Right cardiac atrium (tissue), 5 donors: ENCODE data around the gene DTNB. TPM values are rescaled to one million over a fixed set of nuclear protein-coding genes. Genes with fewer than 3 reads are reported as not detected.
"Not testable (repeated sequence)": the region's sequence is repeated elsewhere in the genome, so short reads cannot be mapped to it uniquely, and the experiment has no call there.

Experiments
- ATAC-seq, 2 donors: fragments of 200-7000 bp; cut with Tn5 transposase; one replicate each; pipeline versions ENCODE4 v1.8.0 to v1.9.1; 2020; ENCODE audit warnings: moderate library complexity in 2 of 2, mild to moderate bottlenecking in 1 of 2
- DNase-seq, 3 donors: peaks; one replicate each; pipeline ENCODE4 v3.0.0-alpha.2; 2020
- H3K27ac ChIP-seq: one replicate; pipeline ENCODE4 v1.5.1; 2013; ENCODE audit warnings: mild to moderate bottlenecking, low read length, control low read depth, moderate library complexity
- H3K27me3 ChIP-seq: one replicate; pipeline ENCODE4 v1.6.1; 2013; ENCODE audit not compliant: control insufficient read depth, insufficient read depth
- H3K4me1 ChIP-seq: one replicate; pipeline ENCODE4 v1.6.1; 2013; ENCODE audit warnings: low read length; ENCODE audit not compliant: control insufficient read depth, insufficient read depth
- H3K4me3 ChIP-seq: one replicate; pipeline ENCODE4 v1.5.1; 2013; ENCODE audit warnings: low read length, control low read depth
- H3K9me3 ChIP-seq: one replicate; pipeline ENCODE4 v1.6.1; 2013; ENCODE audit warnings: low read length; ENCODE audit not compliant: control insufficient read depth
- WGBS: extraction: QIAGEN DNeasy Blood & Tissue Kit; methylation state at CpG from one replicate; pipeline ENCODE4 v1.1.7; 2013; 5-methylcytosine and 5-hydroxymethylcytosine counted together
- intact Hi-C, 4 donors: fragments of 100-400 bp; cut with DNase I; formaldehyde crosslinking; loops; one replicate each; pipeline versions ENCODE4 v1.11.0 to v1.14.0; 2022 to 2023
- polyA plus RNA-seq: library from polyadenylated mRNA; stranded (reverse); fragments of 200-250 nt; gene quantifications from one replicate; pipeline ENCODE4 v1.2.3, GENCODE V29; 2013
- total RNA-seq, 4 donors: library from RNA; stranded (reverse); fragmentation: NEBNext Ultra II Directional; extraction: Animal tissue kit (Norgen Biotek cat#: 25700); gene quantifications; one replicate each; pipeline ENCODE4 v1.2.1, GENCODE V29; 2021
- donor health status: healthy with polysubstance abuse.
- donor health status: DM: no; HTN: yes; CAD: no.
- donor health status: DM: no; HTN: no; CAD: no.
- donor health status: DM: no; HTN: yes; CAD: no; lungs with severe emphysema.
- donor health status: DM: yes; HTN: yes; CAD: no.

Gene DTNB
- total and polyA plus RNA-seq, 5 donors = 3.6 to 8.1 (median 6.0) TPM

GRCh38 chr2:25601711-25602332, 71.6 kb downstream of the DTNB start:
- 97% methylated on average over 9 of the region's 9 CpGs for WGBS
- intact Hi-C loops = loop anchor here in 1 of 4 donors (10.0 kb wide), 1 partner anchor 63 kb away; no protein-coding TSS in a partner anchor

GRCh38 chr2:25598911-25599310, 74.5 kb downstream of the DTNB start:
- 75% methylated on average over 4 of the region's 4 CpGs for WGBS
- H3K27ac ChIP-seq = no peak overlapping the region

More at GRCh38 chr2:25601711-25602332, 71.6 kb downstream of the DTNB start:
- not testable (repeated sequence) for H3K27me3 ChIP-seq, H3K4me1 ChIP-seq, H3K9me3 ChIP-seq, DNase-seq, ATAC-seq, H3K27ac ChIP-seq, H3K4me3 ChIP-seq

DNA sequence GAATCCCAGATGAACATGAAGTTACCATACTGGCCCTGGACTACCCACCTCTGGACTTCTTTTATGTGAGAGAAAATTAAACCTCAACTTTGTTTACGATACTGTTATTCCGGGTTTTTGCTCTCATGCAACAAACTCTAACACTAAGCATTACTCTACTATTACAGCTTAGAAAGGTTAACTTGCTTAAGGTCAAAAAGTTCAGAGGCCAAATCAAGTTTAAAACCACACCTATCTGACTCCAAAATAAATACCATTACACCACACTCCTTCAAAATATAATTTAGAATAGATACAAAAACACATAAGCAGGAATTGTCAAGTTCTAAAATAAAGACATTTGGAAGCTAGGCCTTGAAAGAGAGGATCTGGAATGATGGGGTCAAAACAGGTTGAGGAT, 75.0 kb downstream of the DTNB start:
- Histone ChIP-seq H3K27ac (no peak overlapping the region), H3K4me1 (no peaks in the 10 kb centered on the region), H3K4me3 (no peak overlapping the region), H3K27me3 (no peaks in the 10 kb centered on the region), H3K9me3 (no peaks in the 10 kb centered on the region)
- ATAC-seq (no peak), DNase-seq (no peak)
- 98% methylated on average over 2 of the region's 2 CpGs for WGBS
- intact Hi-C loops = no loop called here

More at GRCh38 chr2:25598911-25599310, 74.5 kb downstream of the DTNB start:
- Histone ChIP-seq H3K27me3 (no peaks in the 10 kb centered on the region), H3K9me3 (no peaks in the 10 kb centered on the region), H3K4me1 (no peaks in the 10 kb centered on the region), H3K4me3 (no peak overlapping the region)
- DNase-seq = no peak
- no peak for ATAC-seq
- intact Hi-C loops = no loop called here

GRCh38 chr2:25597881-25598280, 75.5 kb downstream of the DTNB start:
- ATAC-seq (no peak), DNase-seq (no peak)
- Histone ChIP-seq H3K4me3 (no peak overlapping the region), H3K9me3 (no peaks in the 10 kb centered on the region), H3K27me3 (no peaks in the 10 kb centered on the region), H3K27ac (no peak overlapping the region), H3K4me1 (no peaks in the 10 kb centered on the region)
- intact Hi-C loops = no loop called here
- 96% methylated on average over 2 of the region's 2 CpGs for WGBS

- intact Hi-C loops = no loop called here
- 75% methylated on average over 1 of the region's 1 CpG for WGBS
- no peaks in the 10 kb centered on the region for H3K27me3 ChIP-seq
- no peaks in the 10 kb centered on the region for H3K9me3 ChIP-seq
- ATAC-seq = no peak
- H3K27ac ChIP-seq = no peak overlapping the region
- no peak for DNase-seq
- no peak overlapping the region for H3K4me3 ChIP-seq
- H3K4me1 ChIP-seq = no peaks in the 10 kb centered on the region
Measured at GRCh38 chr2:25596516-25597244, 76.7 kb downstream of the DTNB start.

DNA sequence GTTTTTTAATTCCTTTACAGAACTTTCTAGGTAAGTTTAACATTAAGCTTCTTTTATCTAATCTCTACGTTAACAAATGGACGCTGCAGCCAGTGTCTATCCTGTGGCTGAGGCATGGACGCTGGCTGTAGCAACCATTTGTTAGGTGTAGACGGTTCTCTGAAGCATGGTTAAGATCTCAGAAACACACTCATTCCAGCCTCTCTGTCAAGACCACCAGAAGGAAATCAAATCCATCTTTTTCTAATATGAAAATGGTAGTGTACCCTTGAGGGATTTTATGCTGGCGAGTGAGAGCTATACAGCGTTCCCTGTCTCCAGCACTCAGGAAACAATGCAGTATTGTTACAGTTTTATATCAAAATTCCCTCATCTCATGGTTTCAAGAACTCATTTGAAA, 78.0 kb downstream of the DTNB start:
- ATAC-seq (no peak), DNase-seq (no peak)
- Histone ChIP-seq H3K4me3 (no peak overlapping the region), H3K9me3 (no peaks in the 10 kb centered on the region), H3K27me3 (no peaks in the 10 kb centered on the region), H3K4me1 (no peaks in the 10 kb centered on the region), H3K27ac (no peak overlapping the region)
- intact Hi-C loops = no loop called here
- 90% methylated on average over 6 of the region's 6 CpGs for WGBS

DNA sequence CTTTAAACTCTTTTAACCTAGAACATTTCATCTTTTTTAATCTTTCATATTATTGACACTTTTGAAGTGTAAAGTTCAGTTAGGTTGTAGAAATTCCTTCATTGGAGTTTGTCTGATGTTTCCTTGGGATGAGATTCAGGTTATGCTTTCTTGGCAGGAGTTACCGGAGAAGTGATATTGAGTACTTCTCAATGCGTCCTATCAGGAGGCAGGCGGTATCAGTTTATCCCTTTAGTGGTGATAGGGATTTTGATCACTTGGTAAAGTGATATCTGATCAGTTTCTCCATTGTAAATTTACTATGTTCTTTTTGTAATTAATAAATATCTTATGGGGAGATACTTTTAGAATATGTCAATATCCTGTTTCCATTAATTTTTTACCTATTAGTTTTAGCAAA, 78.4 kb downstream of the DTNB start:
- intact Hi-C loops = no loop called here
- DNase-seq (no peak), ATAC-seq (no peak)
- Histone ChIP-seq H3K4me1 (no peaks in the 10 kb centered on the region), H3K27me3 (no peaks in the 10 kb centered on the region), H3K27ac (no peak overlapping the region), H3K4me3 (no peak overlapping the region), H3K9me3 (no peaks in the 10 kb centered on the region)
- 97% methylated on average over 3 of the region's 3 CpGs for WGBS

DNA sequence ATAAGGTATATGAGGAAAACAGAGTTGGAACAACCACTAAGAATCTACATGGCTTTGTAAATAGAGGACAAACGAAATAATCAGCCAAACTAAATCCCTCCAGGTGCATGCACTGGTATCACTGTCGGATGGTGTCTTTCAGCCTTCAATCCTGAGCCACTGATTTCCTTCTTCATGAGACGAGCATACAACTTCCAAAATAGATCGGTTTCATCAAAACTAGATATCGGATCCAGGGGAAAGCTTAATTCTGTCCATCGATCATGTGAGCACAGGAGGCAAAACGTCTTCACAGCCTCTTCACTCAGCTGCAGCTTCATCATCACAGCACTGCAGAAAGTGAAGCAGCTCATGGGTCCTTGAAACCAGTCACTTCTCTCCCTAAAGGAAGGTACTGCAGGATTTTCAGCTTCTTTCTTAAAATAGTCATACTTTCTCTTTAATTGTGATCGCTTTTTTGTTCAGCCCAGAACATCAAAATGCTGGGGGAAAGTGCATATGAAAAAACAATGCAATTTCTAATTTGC, 80.5 kb downstream of the DTNB start:
- H3K27me3 ChIP-seq = no peaks in the 10 kb centered on the region
- WGBS = 74% methylated on average over 8 of the region's 8 CpGs
- DNase-seq = no peak
- H3K4me1 ChIP-seq = no peaks in the 10 kb centered on the region
- no peaks in the 10 kb centered on the region for H3K9me3 ChIP-seq
- H3K4me3 ChIP-seq = peak overlapping the region; percentile 4
- intact Hi-C loops = no loop called here
- no peak overlapping the region for H3K27ac ChIP-seq
- ATAC-seq = no peak

GRCh38 chr2:25590921-25591505, 82.4 kb downstream of the DTNB start:
- H3K27me3 ChIP-seq = no peaks in the 10 kb centered on the region
- H3K4me3 ChIP-seq = no peak overlapping the region
- peak in 1 of 3 donors; percentile 38 for DNase-seq
- H3K4me1 ChIP-seq = no peaks in the 10 kb centered on the region
- intact Hi-C loops = no loop called here
- no peaks in the 10 kb centered on the region for H3K9me3 ChIP-seq
- WGBS = 84% methylated on average over 15 of the region's 15 CpGs
- no peak overlapping the region for H3K27ac ChIP-seq
- ATAC-seq = peak; percentile 13 to 36

GRCh38 chr2:25589676-25590205, 83.6 kb downstream of the DTNB start:
- Histone ChIP-seq H3K4me1 (no peaks in the 10 kb centered on the region), H3K9me3 (no peaks in the 10 kb centered on the region), H3K27me3 (no peaks in the 10 kb centered on the region), H3K4me3 (no peak overlapping the region), H3K27ac (no peak overlapping the region)
- intact Hi-C loops = no loop called here
- no peak for ATAC-seq
- DNase-seq = no peak
- WGBS = 96% methylated on average over 13 of the region's 13 CpGs

GRCh38 chr2:25588576-25588975, 84.8 kb downstream of the DTNB start:
- WGBS = 97% methylated on average over 4 of the region's 4 CpGs
- no peak for ATAC-seq
- Histone ChIP-seq H3K9me3 (no peaks in the 10 kb centered on the region), H3K27ac (no peak overlapping the region), H3K27me3 (no peaks in the 10 kb centered on the region), H3K4me3 (no peak overlapping the region), H3K4me1 (no peaks in the 10 kb centered on the region)
- intact Hi-C loops = no loop called here
- DNase-seq = no peak
